HepG2 (cell line): ENCODE data around the gene BOLA3.

ENCODE experiments used
- EP300 ChIP-seq, 3 experiments: sonication (generic) in 1 of 3; formaldehyde crosslinking in 1 of 3; IDR thresholded peaks; 2 replicates each; pipeline versions ENCODE4 v1.5.1 to v1.6.1; 2011 to 2020; ENCODE audit warnings: low read depth in 2 of 3, low read length in 2 of 3, borderline replicate concordance in 1 of 3, improper control_type of control experiment in 1 of 3, mild to moderate bottlenecking in 1 of 3, missing genetic modification reagents in 1 of 3, moderate library complexity in 1 of 3
- HDAC6 ChIP-seq: fragments of 200-600 bp; sonication (generic); IDR thresholded peaks from 2 replicates; pipeline ENCODE4 v1.7.0; 2017; ENCODE audit warnings: mild to moderate bottlenecking, antibody characterized with exemption, low read length, low read depth
- POLR2G ChIP-seq: fragments of 200-400 bp; formaldehyde crosslinking; IDR thresholded peaks from 2 replicates; pipeline ENCODE4 v1.6.1; 2018; ENCODE audit warnings: mild to moderate bottlenecking, low read depth, low read length, moderate library complexity
- RAD51 ChIP-seq: fragments of 450-650 bp; IDR thresholded peaks from 2 replicates; pipeline ENCODE4 v1.6.1; 2016; ENCODE audit warnings: borderline replicate concordance
- ZNF331 ChIP-seq: sonication (generic); formaldehyde crosslinking; IDR thresholded peaks from 2 replicates; pipeline ENCODE4 v1.4.0; 2020; ENCODE audit warnings: missing genetic modification reagents
- ZNF687 ChIP-seq: sonication (generic); formaldehyde crosslinking; IDR thresholded peaks from 2 replicates; pipeline ENCODE4 v1.5.1; 2020; ENCODE audit warnings: mild to moderate bottlenecking, missing genetic modification reagents, moderate library complexity
- ZSCAN12 ChIP-seq: sonication (generic); formaldehyde crosslinking; IDR thresholded peaks from 2 replicates; pipeline ENCODE4 v1.9.0; 2021; ENCODE audit warnings: mild to moderate bottlenecking, missing genetic modification reagents

- no peak for TF ChIP-seq POLR2G
- no peak for TF ChIP-seq ZNF687 (CRISPR knock-in tag)
- no peak for TF ChIP-seq EP300 (IDR thresholded peaks at IDR 0.05; ENCODE audit: low read depth in 2 of 2, low read length in 2 of 2)
- TF ChIP-seq EP300 (CRISPR knock-in tag; IDR thresholded peaks at IDR 0.05; ENCODE audit: borderline replicate concordance), result no peak
- no peak for TF ChIP-seq ZNF331 (CRISPR knock-in tag)
- TF ChIP-seq RAD51, result no peak
- TF ChIP-seq HDAC6, result no peak
- TF ChIP-seq ZSCAN12 (CRISPR knock-in tag), result no peak
These were observed 43.9 kb downstream of the BOLA3 start for GRCh38 chr2:74103763-74104162.
